Bone marrow (tissue), 2 donors: ENCODE data around the gene LUZP2.

Experiments
- DNase-seq, 2 donors: peaks; one replicate each; lab custom pipeline; 2025; lab: John Stamatoyannopoulos, UW

The LUZP2 gene

GRCh38 chr11:24635588-24636290 is 138.9 kb downstream of the LUZP2 start:
- DNase-seq, result no peak

GRCh38 chr11:24636291-24636629 is 139.4 kb downstream of the LUZP2 start:
- no peak for DNase-seq

- DNase-seq, result no peak
These were observed 140.7 kb downstream of the LUZP2 start for GRCh38 chr11:24637520-24637919.

- DNase-seq, result no peak
These were observed 145.8 kb downstream of the LUZP2 start for GRCh38 chr11:24642648-24643047.

GRCh38 chr11:24645563-24645962 is 148.7 kb downstream of the LUZP2 start:
- no peak for DNase-seq

GRCh38 chr11:24651873-24652272 is 155.0 kb downstream of the LUZP2 start:
- DNase-seq, result no peak

GRCh38 chr11:24653901-24654300 is 157.0 kb downstream of the LUZP2 start:
- no peak for DNase-seq

- DNase-seq, result no peak
These were observed 164.5 kb downstream of the LUZP2 start for GRCh38 chr11:24661331-24661730.

GRCh38 chr11:24664399-24664798 is 167.5 kb downstream of the LUZP2 start:
- no peak for DNase-seq

GRCh38 chr11:24667353-24667968 is 170.6 kb downstream of the LUZP2 start:
- DNase-seq, result no peak

- DNase-seq, result no peak
These were observed 182.0 kb downstream of the LUZP2 start for GRCh38 chr11:24678703-24679348.

- DNase-seq, result no peak
These were observed 183.0 kb downstream of the LUZP2 start for GRCh38 chr11:24679821-24680351.

- DNase-seq, result no peak
These were observed 186.7 kb downstream of the LUZP2 start for GRCh38 chr11:24683583-24683982.

- DNase-seq, result no peak
These were observed 189.0 kb downstream of the LUZP2 start for GRCh38 chr11:24685821-24686220.

- no peak for DNase-seq
These were observed 190.8 kb downstream of the LUZP2 start for GRCh38 chr11:24687531-24688147.

GRCh38 chr11:24688981-24689380 is 192.1 kb downstream of the LUZP2 start:
- DNase-seq, result no peak

- no peak for DNase-seq
These were observed 200.8 kb downstream of the LUZP2 start for GRCh38 chr11:24697522-24698111.

GRCh38 chr11:24704716-24705115 is 207.9 kb downstream of the LUZP2 start:
- DNase-seq, result no peak

- DNase-seq, result no peak
These were observed 208.6 kb downstream of the LUZP2 start for GRCh38 chr11:24705474-24705873.

GRCh38 chr11:24708616-24709015 is 211.8 kb downstream of the LUZP2 start:
- DNase-seq, result no peak

GRCh38 chr11:24709928-24710565 is 213.2 kb downstream of the LUZP2 start:
- no peak for DNase-seq

GRCh38 chr11:24714601-24715000 is 217.7 kb downstream of the LUZP2 start:
- DNase-seq, result no peak
